Karpas-422 (cell line): ENCODE results near the gene TMEM179B. TPM values are rescaled to one million over a fixed set of nuclear protein-coding genes. Genes with fewer than 3 reads are reported as not detected.
"Not testable (repeated sequence)": the region's sequence is repeated elsewhere in the genome, so short reads cannot be mapped to it uniquely, and the experiment has no call there.

Source experiments
- DNase-seq: peaks from one replicate; pipeline ENCODE4 v3.0.0-alpha.2; 2015
- H2AFZ ChIP-seq: fragments of 200-600 bp; sonication (generic); 2 replicates; pipeline ENCODE4 v1.6.1; 2014; ENCODE audit warnings: antibody characterized with exemption, low read length, mixed read lengths
- H3K27ac ChIP-seq: fragments of 200-600 bp; sonication (generic); 2 replicates; pipeline ENCODE4 v1.5.1; 2014; ENCODE audit warnings: mild to moderate bottlenecking, low read length, moderate library complexity
- H3K27me3 ChIP-seq: fragments of 200-600 bp; sonication (generic); 2 replicates; pipeline ENCODE4 v1.6.1; 2014; ENCODE audit warnings: low read length, mixed read lengths
- H3K36me3 ChIP-seq: fragments of 200-600 bp; sonication (generic); 2 replicates; pipeline ENCODE4 v1.6.1; 2014; ENCODE audit warnings: low read length, mixed read lengths; ENCODE audit not compliant: insufficient read depth
- H3K4me1 ChIP-seq: fragments of 200-600 bp; sonication (generic); 2 replicates; pipeline ENCODE4 v1.6.1; 2014; ENCODE audit warnings: mild to moderate bottlenecking, low read length, mixed read lengths
- H3K4me2 ChIP-seq: fragments of 200-600 bp; sonication (generic); 2 replicates; pipeline ENCODE4 v1.6.1; 2014; ENCODE audit warnings: low read length, low read depth, mild to moderate bottlenecking; ENCODE audit not compliant: poor library complexity, severe bottlenecking
- H3K4me3 ChIP-seq: fragments of 200-600 bp; sonication (generic); 2 replicates; pipeline ENCODE4 v1.5.1; 2014; ENCODE audit warnings: mild to moderate bottlenecking, antibody characterized with exemption, low read length, mixed read lengths
- H3K79me2 ChIP-seq: fragments of 200-600 bp; sonication (generic); 2 replicates; pipeline ENCODE4 v1.6.1; 2014; ENCODE audit warnings: mild to moderate bottlenecking, low read length, mixed read lengths
- H3K9ac ChIP-seq: fragments of 200-600 bp; sonication (generic); 2 replicates; pipeline ENCODE4 v1.6.0; 2014; ENCODE audit warnings: low read length
- H3K9me2 ChIP-seq: fragments of 200-600 bp; sonication (generic), shearing (Covaris generic); replicated peaks from 2 replicates; pipeline ENCODE4 v1.6.0; 2014; ENCODE audit warnings: mild to moderate bottlenecking, low read length, moderate library complexity; ENCODE audit not compliant: insufficient read depth
- H3K9me3 ChIP-seq: fragments of 300-700, 200-600 bp; sonication (generic); 2 replicates; pipeline ENCODE4 v1.6.1; 2014; ENCODE audit warnings: low read length, mixed read lengths
- H4K20me1 ChIP-seq: fragments of 200-600 bp; sonication (generic); 2 replicates; pipeline ENCODE4 v1.6.1; 2014; ENCODE audit warnings: mild to moderate bottlenecking, antibody characterized with exemption, low read length, low read depth; ENCODE audit not compliant: insufficient read depth
- total RNA-seq: library from RNA; depleted of rRNA; stranded (reverse); fragments of >200 nt; shearing (Covaris generic); gene quantifications from 2 replicates; pipeline ENCODE4 v1.2.3, GENCODE V29; 2014; ENCODE audit warnings: low replicate concordance; rRNA removed

Gene TMEM179B
- 58.0 and 80.4 TPM in 2 replicates for total RNA-seq

- peaks cover 38% of the 10 kb centered on the region for H3K4me1 ChIP-seq
- peak; percentile 100 for DNase-seq
- peak within 1 kb of the TSS; percentile 89 for H3K4me3 ChIP-seq
- peaks cover 50% of the 10 kb centered on the region for H3K79me2 ChIP-seq
- no peak within 1 kb of the TSS for H2AFZ ChIP-seq
- H3K27ac ChIP-seq = peak within 1 kb of the TSS; percentile 70
- H4K20me1 ChIP-seq = no peaks in the 10 kb centered on the region; the same call in 1 of the 2 replicates
- H3K9ac ChIP-seq = peak within 1 kb of the TSS; percentile 96
- H3K9me2 ChIP-seq = no peaks in the 10 kb centered on the region
- H3K4me2 ChIP-seq = peak within 1 kb of the TSS; percentile 78
- H3K9me3 ChIP-seq = no peaks in the 10 kb centered on the region
- H3K27me3 ChIP-seq = no peaks in the 10 kb centered on the region
- H3K36me3 ChIP-seq = peaks cover 10% of the 10 kb centered on the region; the same call in 1 of the 2 replicates
Measured at GRCh38 chr11:62787005-62787759, at the start of gene TMEM179B. Gene TMEM179B, plus strand, starts transcription at chr11:62787402. Its CDS starts 30 bp downstream, at chr11:62787432.

GRCh38 chr11:62747475-62748160 lies 39.6 kb upstream of the TMEM179B start:
- Histone ChIP-seq H3K9ac (peak overlapping the region; percentile 39; the same call in 1 of the 2 replicates), H2AFZ (peak overlapping the region; percentile 42), H3K9me3 (no peaks in the 10 kb centered on the region), H4K20me1 (no peaks in the 10 kb centered on the region), H3K27me3 (no peaks in the 10 kb centered on the region), H3K36me3 (no peaks in the 10 kb centered on the region), H3K4me2 (peak overlapping the region; percentile 23), H3K4me1 (peaks cover 11% of the 10 kb centered on the region), H3K9me2 (no peaks in the 10 kb centered on the region), H3K27ac (peak overlapping the region; percentile 57), H3K79me2 (peaks cover 8% of the 10 kb centered on the region), H3K4me3 (no peak overlapping the region)
- DNase-seq = no peak

GRCh38 chr11:62749931-62750330 lies 37.3 kb upstream of the TMEM179B start:
- not testable (repeated sequence) for H3K9ac ChIP-seq, H3K27ac ChIP-seq, H4K20me1 ChIP-seq, H3K27me3 ChIP-seq, H3K9me3 ChIP-seq, H3K4me3 ChIP-seq, DNase-seq, H3K36me3 ChIP-seq, H3K4me2 ChIP-seq, H3K9me2 ChIP-seq, H2AFZ ChIP-seq
- Histone ChIP-seq H3K4me1 (peaks cover 27% of the 10 kb centered on the region), H3K79me2 (peaks cover 17% of the 10 kb centered on the region)

- Histone ChIP-seq H3K4me2 (peak overlapping the region; percentile 65), H3K79me2 (peaks cover 17% of the 10 kb centered on the region), H3K27me3 (no peaks in the 10 kb centered on the region), H3K36me3 (no peaks in the 10 kb centered on the region), H3K4me3 (no peak overlapping the region), H2AFZ (no peak overlapping the region), H3K9me2 (no peaks in the 10 kb centered on the region), H3K9ac (peak overlapping the region; percentile 17; the same call in 1 of the 2 replicates), H3K4me1 (peaks cover 26% of the 10 kb centered on the region), H4K20me1 (no peaks in the 10 kb centered on the region), H3K27ac (no peak overlapping the region), H3K9me3 (no peaks in the 10 kb centered on the region)
- no peak for DNase-seq
Measured at GRCh38 chr11:62752177-62752785, 34.9 kb upstream of the TMEM179B start.

GRCh38 chr11:62752994-62753735 lies 34.0 kb upstream of the TMEM179B start:
- Histone ChIP-seq H3K4me3 (peak overlapping the region; percentile 84), H3K36me3 (no peaks in the 10 kb centered on the region), H3K27me3 (no peaks in the 10 kb centered on the region), H4K20me1 (no peaks in the 10 kb centered on the region), H3K79me2 (peaks cover 17% of the 10 kb centered on the region), H3K4me2 (peak overlapping the region; percentile 65), H3K9me3 (no peaks in the 10 kb centered on the region), H3K4me1 (peaks cover 17% of the 10 kb centered on the region), H3K9ac (peak overlapping the region; percentile 87), H2AFZ (no peak overlapping the region), H3K27ac (no peak overlapping the region), H3K9me2 (no peaks in the 10 kb centered on the region)
- DNase-seq = no peak

- no peaks in the 10 kb centered on the region for H3K9me2 ChIP-seq
- peak within 1 kb of the TSS; percentile 84 for H3K4me3 ChIP-seq
- peaks cover 17% of the 10 kb centered on the region for H3K79me2 ChIP-seq
- H3K9ac ChIP-seq = peak within 1 kb of the TSS; percentile 87
- H3K36me3 ChIP-seq = no peaks in the 10 kb centered on the region
- H3K4me1 ChIP-seq = peaks cover 16% of the 10 kb centered on the region
- peak within 1 kb of the TSS; percentile 87; the same call in 1 of the 2 replicates for H2AFZ ChIP-seq
- H3K27me3 ChIP-seq = no peaks in the 10 kb centered on the region
- H4K20me1 ChIP-seq = no peaks in the 10 kb centered on the region
- H3K9me3 ChIP-seq = no peaks in the 10 kb centered on the region
- peak; percentile 98 for DNase-seq
- H3K4me2 ChIP-seq = peak within 1 kb of the TSS; percentile 66
- H3K27ac ChIP-seq = peak within 1 kb of the TSS; percentile 79
Measured at GRCh38 chr11:62753736-62754603, 33.2 kb upstream of the TMEM179B start, which contains the start of gene ZBTB3. Gene ZBTB3, minus strand, starts transcription at chr11:62754160. Its CDS starts 496 bp downstream, at chr11:62753664.

GRCh38 chr11:62755086-62755615 lies 32.1 kb upstream of the TMEM179B start:
- no peak overlapping the region; the same call in 1 of the 2 replicates for H3K4me3 ChIP-seq

More at GRCh38 chr11:62755086-62755615, 32.1 kb upstream of the TMEM179B start:
- Histone ChIP-seq H3K36me3 (no peaks in the 10 kb centered on the region), H3K27ac (no peak overlapping the region), H3K4me1 (peaks cover 20% of the 10 kb centered on the region), H3K4me2 (peak overlapping the region; percentile 66), H2AFZ (no peak overlapping the region), H3K9me3 (no peaks in the 10 kb centered on the region), H3K27me3 (no peaks in the 10 kb centered on the region), H4K20me1 (no peaks in the 10 kb centered on the region), H3K9me2 (no peaks in the 10 kb centered on the region), H3K79me2 (peaks cover 17% of the 10 kb centered on the region), H3K9ac (no peak overlapping the region; the same call in 1 of the 2 replicates)
- DNase-seq = no peak
